Measurements from ENCODE around the gene CEBPZ. TPM values are rescaled to one million over a fixed set of nuclear protein-coding genes. Genes with fewer than 3 reads are reported as not detected.
"Not testable (repeated sequence)": the region's sequence is repeated elsewhere in the genome, so short reads cannot be mapped to it uniquely, and the experiment has no call there.

Gene CEBPZ
- total and polyA plus RNA-seq, 2 donors from 2014 or later: 45.5 to 55.9 TPM

DNA sequence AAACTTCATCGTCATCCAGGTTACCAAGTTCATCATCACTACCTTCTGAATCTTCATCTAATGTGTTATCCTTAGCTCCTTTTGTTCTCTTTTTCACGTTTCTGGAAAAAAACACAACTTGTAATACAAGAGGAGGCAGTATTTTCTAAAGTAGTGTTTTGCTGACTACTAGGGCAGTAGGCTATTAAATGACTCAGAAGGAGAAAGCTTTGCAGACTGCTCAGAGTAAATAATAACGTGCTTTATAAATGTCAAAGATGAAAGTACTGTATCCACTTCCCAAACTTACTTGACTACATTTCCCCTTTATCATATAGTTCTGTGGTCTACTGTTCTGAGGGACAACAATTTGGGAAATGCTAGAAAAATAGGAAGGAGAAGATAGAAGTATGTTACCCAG, 19.5 kb downstream of the CEBPZ start:
- Histone ChIP-seq H3K4me3 (ENCODE audit: low read length in 3 of 3) (no peak overlapping the region), H3K4me1 (ENCODE audit: control insufficient read depth in 2 of 3, insufficient read depth in 2 of 3, low read depth in 1 of 3, low read length in 3 of 3) (no peaks in the 10 kb centered on the region), H3K27ac (ENCODE audit: low read depth in 2 of 2, low read length in 2 of 2) (no peak overlapping the region), H3K36me3 (ENCODE audit: control insufficient read depth in 2 of 3, insufficient read depth in 3 of 3, low read length in 3 of 3) (peaks cover 22 to 74% (median 24%) of the 10 kb centered on the region in 3 donors), H3K9ac (ENCODE audit: low read length in 3 of 3) (no peak overlapping the region), H3K9me3 (ENCODE audit: control insufficient read depth in 2 of 3, insufficient read depth in 1 of 3, low read length in 3 of 3) (peaks cover 0 to 18% (median 0%) of the 10 kb centered on the region in 3 donors), H3K27me3 (ENCODE audit: control insufficient read depth, insufficient read depth, low read length) (no peaks in the 10 kb centered on the region)
- FAIRE-seq: no peak
- no peak for DNase-seq
- intact Hi-C loops (cut with DNase I): no loop called here
- TF ChIP-seq, protein P1, sequence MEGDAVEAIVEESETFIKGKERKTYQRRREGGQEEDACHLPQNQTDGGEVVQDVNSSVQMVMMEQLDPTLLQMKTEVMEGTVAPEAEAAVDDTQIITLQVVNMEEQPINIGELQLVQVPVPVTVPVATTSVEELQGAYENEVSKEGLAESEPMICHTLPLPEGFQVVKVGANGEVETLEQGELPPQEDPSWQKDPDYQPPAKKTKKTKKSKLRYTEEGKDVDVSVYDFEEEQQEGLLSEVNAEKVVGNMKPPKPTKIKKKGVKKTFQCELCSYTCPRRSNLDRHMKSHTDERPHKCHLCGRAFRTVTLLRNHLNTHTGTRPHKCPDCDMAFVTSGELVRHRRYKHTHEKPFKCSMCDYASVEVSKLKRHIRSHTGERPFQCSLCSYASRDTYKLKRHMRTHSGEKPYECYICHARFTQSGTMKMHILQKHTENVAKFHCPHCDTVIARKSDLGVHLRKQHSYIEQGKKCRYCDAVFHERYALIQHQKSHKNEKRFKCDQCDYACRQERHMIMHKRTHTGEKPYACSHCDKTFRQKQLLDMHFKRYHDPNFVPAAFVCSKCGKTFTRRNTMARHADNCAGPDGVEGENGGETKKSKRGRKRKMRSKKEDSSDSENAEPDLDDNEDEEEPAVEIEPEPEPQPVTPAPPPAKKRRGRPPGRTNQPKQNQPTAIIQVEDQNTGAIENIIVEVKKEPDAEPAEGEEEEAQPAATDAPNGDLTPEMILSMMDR (IDR thresholded peaks at IDR 0.05; ENCODE audit: borderline replicate concordance, extremely low read depth, insufficient read depth): no peak

DNA sequence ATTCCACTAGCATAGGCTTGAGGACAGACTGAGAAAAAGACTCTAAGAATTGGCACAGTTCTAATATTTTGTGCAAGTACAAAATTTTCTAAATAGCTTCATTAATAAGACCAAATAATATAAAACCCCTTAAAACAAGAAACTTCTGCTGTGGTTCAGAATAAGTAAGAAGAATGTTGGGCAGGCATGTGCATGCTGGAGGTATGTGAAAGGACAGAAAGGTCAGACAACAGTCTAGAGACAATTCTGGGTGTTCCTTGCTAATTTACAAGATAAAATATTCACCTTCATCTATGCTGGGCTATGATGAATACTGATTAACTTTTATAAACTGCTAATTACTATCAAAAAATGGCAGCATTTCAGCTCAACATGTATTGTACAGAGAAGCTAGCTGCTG, 20.2 kb downstream of the CEBPZ start:
- intact Hi-C loops (cut with DNase I): no loop called here
- TF ChIP-seq, protein P1 (IDR thresholded peaks at IDR 0.05; ENCODE audit: borderline replicate concordance, extremely low read depth, insufficient read depth): no peak
- Histone ChIP-seq H3K4me3 (ENCODE audit: low read length in 3 of 3) (no peak overlapping the region), H3K4me1 (ENCODE audit: control insufficient read depth in 2 of 3, insufficient read depth in 2 of 3, low read depth in 1 of 3, low read length in 3 of 3) (no peaks in the 10 kb centered on the region), H3K9me3 (ENCODE audit: control insufficient read depth in 2 of 3, insufficient read depth in 1 of 3, low read length in 3 of 3) (peaks cover 0 to 23% (median 2%) of the 10 kb centered on the region in 3 donors), H3K36me3 (ENCODE audit: control insufficient read depth in 2 of 3, insufficient read depth in 3 of 3, low read length in 3 of 3) (peaks cover 22 to 73% (median 25%) of the 10 kb centered on the region in 3 donors), H3K9ac (ENCODE audit: low read length in 3 of 3) (no peak overlapping the region), H3K27me3 (ENCODE audit: control insufficient read depth, insufficient read depth, low read length) (no peaks in the 10 kb centered on the region), H3K27ac (ENCODE audit: low read depth in 2 of 2, low read length in 2 of 2) (no peak overlapping the region)
- DNase-seq (no peak), FAIRE-seq (no peak)

DNA sequence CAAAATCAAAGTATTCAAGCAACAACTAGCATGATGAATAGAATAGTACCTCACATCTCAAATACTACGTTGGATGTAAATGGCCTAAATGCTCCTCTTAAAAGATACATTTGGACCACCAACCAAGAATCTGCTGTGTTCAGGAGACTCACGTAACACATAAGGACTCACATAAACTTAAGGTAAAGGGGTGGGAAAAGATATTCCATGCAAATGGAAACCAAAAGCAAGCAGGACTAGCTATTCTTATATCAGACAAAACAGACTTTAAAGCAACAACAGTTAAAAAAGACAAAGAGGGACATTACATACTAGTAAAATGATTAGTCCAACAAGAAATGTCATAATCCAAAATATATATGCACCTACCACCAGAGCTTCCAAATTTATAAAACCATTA, 24.6 kb downstream of the CEBPZ start:
- intact Hi-C loops (cut with DNase I): not testable (repeated sequence)

DNA sequence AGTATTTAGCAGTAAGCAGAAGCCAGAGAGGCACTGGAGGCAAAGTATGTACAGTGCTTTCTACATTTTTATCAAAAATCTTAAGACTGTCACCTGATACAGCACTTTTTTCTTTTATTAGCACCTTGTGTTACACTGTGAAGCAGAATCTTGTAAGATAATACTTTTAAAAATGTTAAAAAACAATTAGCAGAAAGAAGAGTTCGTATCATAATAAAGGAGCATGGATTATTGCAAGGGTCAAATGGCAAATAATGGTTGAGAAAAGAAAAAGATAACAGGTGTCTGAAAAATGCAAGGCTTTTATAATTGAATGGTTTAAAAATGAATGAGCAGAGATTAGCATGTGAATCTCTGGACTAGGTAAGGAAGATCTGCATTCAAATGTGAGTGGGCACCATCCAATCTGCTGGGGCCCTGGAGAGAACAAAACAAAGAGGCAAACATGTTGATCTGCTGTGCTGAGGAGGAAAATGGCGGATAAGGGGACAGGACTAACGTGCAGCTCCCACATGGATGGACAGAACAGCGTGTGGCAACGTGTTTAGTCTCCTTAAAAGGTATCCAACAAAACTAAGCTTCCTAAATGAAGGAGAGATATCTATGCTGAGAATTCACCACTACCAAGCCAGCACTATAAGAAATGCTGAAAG, 25.6 kb downstream of the CEBPZ start:
- H3K27me3 ChIP-seq (ENCODE audit: control insufficient read depth, insufficient read depth, low read length): no peaks in the 10 kb centered on the region
- H3K27ac ChIP-seq (ENCODE audit: low read depth in 2 of 2, low read length in 2 of 2): no peak overlapping the region
- DNase-seq: no peak
- peaks cover 24 to 51% (median 41%) of the 10 kb centered on the region in 3 donors for H3K36me3 ChIP-seq (ENCODE audit: control insufficient read depth in 2 of 3, insufficient read depth in 3 of 3, low read length in 3 of 3)
- no peak for FAIRE-seq
- no peak overlapping the region for H3K4me3 ChIP-seq (ENCODE audit: low read length in 3 of 3)
- intact Hi-C loops (cut with DNase I): no loop called here
- H3K4me1 ChIP-seq (ENCODE audit: control insufficient read depth in 2 of 3, insufficient read depth in 2 of 3, low read depth in 1 of 3, low read length in 3 of 3): no peaks in the 10 kb centered on the region
- H3K9ac ChIP-seq (ENCODE audit: low read length in 3 of 3): no peak overlapping the region
- peaks cover 0 to 27% (median 9%) of the 10 kb centered on the region in 3 donors for H3K9me3 ChIP-seq (ENCODE audit: control insufficient read depth in 2 of 3, insufficient read depth in 1 of 3, low read length in 3 of 3)
- TF ChIP-seq, protein P1 (IDR thresholded peaks at IDR 0.05; ENCODE audit: borderline replicate concordance, extremely low read depth, insufficient read depth): no peak

More for the DNA sequence above, 24.6 kb downstream of the CEBPZ start:
- H3K27ac ChIP-seq (ENCODE audit: low read depth in 2 of 2, low read length in 2 of 2); H3K4me1 ChIP-seq (ENCODE audit: control insufficient read depth in 2 of 3, insufficient read depth in 2 of 3, low read depth in 1 of 3, low read length in 3 of 3); H3K4me3 ChIP-seq (ENCODE audit: low read length in 3 of 3); H3K27me3 ChIP-seq (ENCODE audit: control insufficient read depth, insufficient read depth, low read length); H3K9ac ChIP-seq (ENCODE audit: low read length in 3 of 3); FAIRE-seq; DNase-seq: not testable (repeated sequence)
- Histone ChIP-seq H3K36me3 (ENCODE audit: control insufficient read depth in 2 of 3, insufficient read depth in 3 of 3, low read length in 3 of 3) (peaks cover 24 to 56% (median 38%) of the 10 kb centered on the region in 3 donors), H3K9me3 (ENCODE audit: control insufficient read depth in 2 of 3, insufficient read depth in 1 of 3, low read length in 3 of 3) (peaks cover 0 to 27% (median 9%) of the 10 kb centered on the region in 3 donors)

DNA sequence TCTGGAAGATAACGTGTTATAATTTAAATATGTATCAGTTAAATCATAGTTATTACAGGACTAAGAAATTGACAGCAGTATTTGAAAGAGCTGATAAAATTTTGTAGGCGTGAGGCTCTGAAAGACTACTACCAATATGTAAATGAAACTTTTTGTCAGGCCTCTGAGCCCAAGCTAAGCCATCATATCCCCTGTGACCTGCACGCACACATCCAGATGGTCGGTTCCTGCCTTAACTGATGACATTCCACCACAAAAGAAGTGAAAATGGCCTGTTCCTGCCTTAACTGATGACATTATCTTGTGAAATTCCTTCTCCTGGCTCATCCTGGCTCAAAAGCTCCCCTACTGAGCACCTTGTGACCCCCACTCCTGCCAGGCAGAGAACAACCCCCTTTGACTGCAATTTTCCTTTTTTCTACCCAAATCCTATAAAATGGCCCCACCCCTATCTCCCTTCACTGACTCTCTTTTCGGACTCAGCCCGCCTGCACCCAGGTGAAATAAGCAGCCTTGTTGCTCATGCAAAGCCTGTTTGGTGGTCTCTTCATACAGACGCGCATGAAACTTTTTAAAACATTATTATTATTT, 26.2 kb downstream of the CEBPZ start:
- DNase-seq; H3K9ac ChIP-seq (ENCODE audit: low read length in 3 of 3); FAIRE-seq; H3K4me1 ChIP-seq (ENCODE audit: control insufficient read depth in 2 of 3, insufficient read depth in 2 of 3, low read depth in 1 of 3, low read length in 3 of 3); H3K27me3 ChIP-seq (ENCODE audit: control insufficient read depth, insufficient read depth, low read length); intact Hi-C loops (cut with DNase I); H3K4me3 ChIP-seq (ENCODE audit: low read length in 3 of 3); H3K27ac ChIP-seq (ENCODE audit: low read depth in 2 of 2, low read length in 2 of 2): not testable (repeated sequence)
- Histone ChIP-seq H3K9me3 (ENCODE audit: control insufficient read depth in 2 of 3, insufficient read depth in 1 of 3, low read length in 3 of 3) (peaks cover 0 to 27% (median 9%) of the 10 kb centered on the region in 3 donors), H3K36me3 (ENCODE audit: control insufficient read depth in 2 of 3, insufficient read depth in 3 of 3, low read length in 3 of 3) (peaks cover 24 to 45% (median 37%) of the 10 kb centered on the region in 3 donors)
